Stimulated activated CD4-positive, alpha-beta T cell treated with anti-CD3 and anti-CD28 coated beads, Interleukin-1b, Interleukin-23, amount 100 ng/mL, for 48 hours (primary cell): ENCODE measurements around the gene GRP.

Source experiments
- DNase-seq: peaks from one replicate; pipeline ENCODE4 v3.0.0-alpha.2; 2020

GRP gene

GRCh38 chr18:59268721-59269562 lies 49.0 kb downstream of the GRP start:
- DNase-seq = peak; percentile 49

- DNase-seq = no peak
Observed at GRCh38 chr18:59269563-59270119, 49.7 kb downstream of the GRP start.

- no peak for DNase-seq
Observed at GRCh38 chr18:59270689-59271257, 50.8 kb downstream of the GRP start.

GRCh38 chr18:59271606-59272220 lies 51.8 kb downstream of the GRP start:
- no peak for DNase-seq

- no peak for DNase-seq
Observed at GRCh38 chr18:59272221-59272888, 52.4 kb downstream of the GRP start.

GRCh38 chr18:59272891-59273758 lies 53.2 kb downstream of the GRP start, which contains the start of gene RAX:
Gene RAX (minus strand): TSS chr18:59273454. CDS start chr18:59273206, 248 bp downstream.
- DNase-seq = peak; percentile 47

- no peak for DNase-seq
Observed at GRCh38 chr18:59273759-59274532, 54.0 kb downstream of the GRP start.

GRCh38 chr18:59274533-59274928 lies 54.6 kb downstream of the GRP start:
- no peak for DNase-seq

- DNase-seq = no peak
Observed at GRCh38 chr18:59275406-59275949, 55.5 kb downstream of the GRP start.

GRCh38 chr18:59276047-59276446 lies 56.1 kb downstream of the GRP start:
- no peak for DNase-seq

GRCh38 chr18:59278793-59279192 lies 58.8 kb downstream of the GRP start:
- no peak for DNase-seq

GRCh38 chr18:59279193-59279592 lies 59.2 kb downstream of the GRP start:
- DNase-seq = no peak

GRCh38 chr18:59279722-59280121 lies 59.8 kb downstream of the GRP start:
- no peak for DNase-seq
